ENCODE measurements around the gene VPS35L. TPM values are rescaled to one million over a fixed set of nuclear protein-coding genes. Genes with fewer than 3 reads are reported as not detected.
A peak's percentile ranks its signal among the peaks of the same experiment; 100 is the strongest.

The VPS35L gene
- total and polyA plus RNA-seq, 2 of the 13 experiments (the other 11 are each of a cell fraction or from before 2014, with no cell fraction given): 1.4 to 1.6 TPM

DNA sequence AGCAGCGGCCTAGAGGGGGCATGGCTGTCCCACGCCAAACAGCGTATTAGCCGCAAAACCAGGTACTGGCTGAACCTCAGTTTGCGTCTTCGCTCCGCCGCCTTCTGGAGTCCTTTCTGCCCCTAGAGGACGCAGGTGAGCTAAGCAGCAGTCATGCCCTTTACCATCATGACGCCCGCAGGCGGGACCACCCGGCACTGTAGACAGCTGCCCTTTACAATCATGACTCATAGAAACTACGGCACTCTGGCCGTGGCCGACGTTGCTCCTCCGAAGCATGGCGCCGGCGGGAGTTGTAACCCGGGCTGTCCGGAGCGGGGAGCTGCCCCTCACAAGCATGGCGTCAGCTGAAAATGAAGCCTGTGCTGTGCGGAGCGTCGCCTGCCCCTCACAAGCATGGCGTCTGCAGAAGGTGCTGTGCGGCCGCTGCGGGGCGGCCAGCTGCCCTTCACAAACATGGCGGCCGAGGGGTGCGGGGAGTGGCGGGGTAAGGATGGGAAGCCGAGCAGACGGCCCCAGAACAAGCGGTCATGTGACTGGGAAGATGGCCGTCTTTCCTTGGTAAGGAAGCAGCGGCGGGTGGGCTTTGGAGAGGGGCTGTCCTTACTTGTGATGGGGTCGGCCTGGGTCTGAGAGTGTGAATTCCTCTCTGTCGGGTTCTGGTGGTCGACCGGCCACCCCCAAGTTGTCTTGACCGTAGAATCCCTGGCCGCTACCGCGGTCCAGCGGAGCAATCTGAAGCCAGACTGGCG lies at the start of gene VPS35L (continued):
- TF ChIP-seq CBX5 (CRISPR knock-in tag; IDR thresholded peaks at IDR 0.05; ENCODE audit: borderline replicate concordance) (no peak; the same call in 1 of the 2 replicates), ZBED4 (CRISPR knock-in tag; IDR thresholded peaks at IDR 0.05; ENCODE audit: borderline replicate concordance) (no peak), TBP (CRISPR knock-in tag; IDR thresholded peaks at IDR 0.05) (no peak), MXD3 (CRISPR knock-in tag; IDR thresholded peaks at IDR 0.05) (peak; percentile 52), ZFP62 (CRISPR knock-in tag; IDR thresholded peaks at IDR 0.05) (no peak), ZNF281 (CRISPR knock-in tag; IDR thresholded peaks at IDR 0.05; ENCODE audit: borderline replicate concordance) (no peak), ZNF350 (CRISPR knock-in tag; IDR thresholded peaks at IDR 0.05; ENCODE audit: borderline replicate concordance, low read depth) (peak; percentile 97), POLR2AphosphoS5 (IDR thresholded peaks at IDR 0.05; ENCODE audit: low read depth, low read length) (peak; percentile 66), ZUFSP (CRISPR knock-in tag; IDR thresholded peaks at IDR 0.05; ENCODE audit: borderline replicate concordance) (no peak), TMF1 (CRISPR knock-in tag; IDR thresholded peaks at IDR 0.05; ENCODE audit: low read depth) (peak; percentile 41; the same call in 1 of the 2 replicates), ZZZ3 (CRISPR knock-in tag; IDR thresholded peaks at IDR 0.05; ENCODE audit: borderline replicate concordance) (no peak; the same call in 1 of the 2 replicates), ZNF564 (CRISPR knock-in tag; IDR thresholded peaks at IDR 0.05) (peak; percentile 76; the same call in 1 of the 2 replicates), ZNF362 (CRISPR knock-in tag; IDR thresholded peaks at IDR 0.05; ENCODE audit: borderline replicate concordance) (peak; percentile 40; the same call in 1 of the 2 replicates), ZNF552 (CRISPR knock-in tag; IDR thresholded peaks at IDR 0.05; ENCODE audit: borderline replicate concordance) (peak; percentile 51; the same call in 1 of the 2 replicates), ZBTB37 (CRISPR knock-in tag; IDR thresholded peaks at IDR 0.05) (0 out of 2 replicates have a peak, but pooled peaks have one; percentile 52), IRF2 (CRISPR knock-in tag; IDR thresholded peaks at IDR 0.05) (peak; percentile 84)

Data from HepG2 (cell line).